SK-N-SH (cell line): ENCODE results near the gene PCP4.

ENCODE experiments used
- CHD2 ChIP-seq: fragments of 150-350 bp; IDR thresholded peaks from 2 replicates; pipeline ENCODE4 v1.6.1; 2018; ENCODE audit warnings: low read length; ENCODE audit not compliant: partially characterized antibody
- ELF1 ChIP-seq: IDR thresholded peaks from 2 replicates; pipeline ENCODE4 v1.4.0; 2012
- EP300 ChIP-seq, 2 experiments: IDR thresholded peaks; 2 replicates each; pipeline versions ENCODE4 v1.4.0 to v1.6.1; 2012; ENCODE audit warnings: borderline replicate concordance in 1 of 2, low read depth in 1 of 2, low read length in 1 of 2
- EZH2phosphoT487 ChIP-seq: fragments of 200-600 bp; sonication (generic); IDR thresholded peaks from 2 replicates; pipeline ENCODE4 v1.6.1; 2017; ENCODE audit warnings: low read depth, mixed run types, mild to moderate bottlenecking, antibody characterized with exemption, moderate library complexity, borderline replicate concordance
- FOXJ3 ChIP-seq: sonication (generic); formaldehyde crosslinking; IDR thresholded peaks from 2 replicates; pipeline ENCODE4 v1.5.1; 2020; ENCODE audit warnings: mild to moderate bottlenecking, missing genetic modification reagents
- GATA2 ChIP-seq: sonication (generic); formaldehyde crosslinking; IDR thresholded peaks from 2 replicates; pipeline ENCODE4 v1.5.0; 2020; ENCODE audit warnings: mild to moderate bottlenecking, missing genetic modification reagents
- JUND ChIP-seq: IDR thresholded peaks from 2 replicates; pipeline ENCODE4 v1.4.0; 2012
- MXI1 ChIP-seq: IDR thresholded peaks from 2 replicates; pipeline ENCODE4 v1.6.1; 2012; ENCODE audit warnings: mild to moderate bottlenecking, low read depth, low read length, improper control_type of control experiment
- POLR2AphosphoS5 ChIP-seq: IDR thresholded peaks from 2 replicates; pipeline ENCODE4 v1.6.1; 2012; ENCODE audit warnings: low read depth, low read length
- RAD21 ChIP-seq: IDR thresholded peaks from 2 replicates; pipeline ENCODE4 v1.6.1; 2012; ENCODE audit warnings: mild to moderate bottlenecking, low read length
- RXRA ChIP-seq: IDR thresholded peaks from 2 replicates; pipeline ENCODE4 v1.4.0; 2012; ENCODE audit warnings: low read depth, mild to moderate bottlenecking, borderline replicate concordance
- TAF1 ChIP-seq: IDR thresholded peaks from 2 replicates; pipeline ENCODE4 v1.6.1; 2012; ENCODE audit warnings: low read depth, mild to moderate bottlenecking, low read length, moderate library complexity, borderline replicate concordance
- TF ChIP-seq, protein P1 (sequence below): fragments of 200-600 bp; sonication (generic); IDR thresholded peaks from 2 replicates; pipeline ENCODE4 v1.6.1; 2017; ENCODE audit warnings: antibody characterized with exemption, mild to moderate bottlenecking, moderate library complexity
- TF ChIP-seq, protein P2 (sequence below): fragments of 150-350 bp; IDR thresholded peaks from 2 replicates; pipeline ENCODE4 v1.6.1; 2017; ENCODE audit warnings: antibody characterized with exemption, low read length, low read depth, borderline replicate concordance

- TF ChIP-seq, protein P1, sequence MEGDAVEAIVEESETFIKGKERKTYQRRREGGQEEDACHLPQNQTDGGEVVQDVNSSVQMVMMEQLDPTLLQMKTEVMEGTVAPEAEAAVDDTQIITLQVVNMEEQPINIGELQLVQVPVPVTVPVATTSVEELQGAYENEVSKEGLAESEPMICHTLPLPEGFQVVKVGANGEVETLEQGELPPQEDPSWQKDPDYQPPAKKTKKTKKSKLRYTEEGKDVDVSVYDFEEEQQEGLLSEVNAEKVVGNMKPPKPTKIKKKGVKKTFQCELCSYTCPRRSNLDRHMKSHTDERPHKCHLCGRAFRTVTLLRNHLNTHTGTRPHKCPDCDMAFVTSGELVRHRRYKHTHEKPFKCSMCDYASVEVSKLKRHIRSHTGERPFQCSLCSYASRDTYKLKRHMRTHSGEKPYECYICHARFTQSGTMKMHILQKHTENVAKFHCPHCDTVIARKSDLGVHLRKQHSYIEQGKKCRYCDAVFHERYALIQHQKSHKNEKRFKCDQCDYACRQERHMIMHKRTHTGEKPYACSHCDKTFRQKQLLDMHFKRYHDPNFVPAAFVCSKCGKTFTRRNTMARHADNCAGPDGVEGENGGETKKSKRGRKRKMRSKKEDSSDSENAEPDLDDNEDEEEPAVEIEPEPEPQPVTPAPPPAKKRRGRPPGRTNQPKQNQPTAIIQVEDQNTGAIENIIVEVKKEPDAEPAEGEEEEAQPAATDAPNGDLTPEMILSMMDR: no peak
- TF ChIP-seq, protein P2, sequence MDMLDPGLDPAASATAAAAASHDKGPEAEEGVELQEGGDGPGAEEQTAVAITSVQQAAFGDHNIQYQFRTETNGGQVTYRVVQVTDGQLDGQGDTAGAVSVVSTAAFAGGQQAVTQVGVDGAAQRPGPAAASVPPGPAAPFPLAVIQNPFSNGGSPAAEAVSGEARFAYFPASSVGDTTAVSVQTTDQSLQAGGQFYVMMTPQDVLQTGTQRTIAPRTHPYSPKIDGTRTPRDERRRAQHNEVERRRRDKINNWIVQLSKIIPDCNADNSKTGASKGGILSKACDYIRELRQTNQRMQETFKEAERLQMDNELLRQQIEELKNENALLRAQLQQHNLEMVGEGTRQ: no peak
- TF ChIP-seq RAD21 (no peak), POLR2AphosphoS5 (no peak), RXRA (no peak), EZH2phosphoT487 (no peak), CHD2 (no peak), GATA2 (no peak), TAF1 (no peak), MXI1 (no peak), JUND (no peak), EP300 (IDR thresholded peaks at IDR 0.05; ENCODE audit: borderline replicate concordance in 1 of 2, low read depth in 1 of 2, low read length in 1 of 2) (no peak), FOXJ3 (CRISPR knock-in tag) (no peak), ELF1 (no peak)
These were observed 15.1 kb downstream of the PCP4 start for GRCh38 chr21:39882151-39882838.
